H1 (cell line): ENCODE results near the gene ZNF180. TPM values are rescaled to one million over a fixed set of nuclear protein-coding genes. Genes with fewer than 3 reads are reported as not detected.

Source experiments
- polyA plus RNA-seq, 7 experiments: library from polyadenylated mRNA; depleted of rRNA in 3 of 7; stranded (reverse) in 5 of 7; unstranded in 2 of 7; fragments of >200 nt in 5 of 7; fragments of 200-250 nt in 2 of 7; gene quantifications; 1 replicate in 5 of 7; 2 replicates in 1 of 7; 4 replicates in 1 of 7; pipeline versions ENCODE4 v1.2.1 to v1.2.3, GENCODE V29; 2011 to 2013; ENCODE audit warnings: missing spikeins in 2 of 7, mixed read lengths in 2 of 7
- total RNA-seq: library from RNA; stranded (reverse); fragmentation: NEBNext Ultra II Directional; extraction: Animal tissue kit (Norgen Biotek cat#: 25700); gene quantifications from 2 replicates; pipeline ENCODE4 v1.2.1, GENCODE V29; 2021

ZNF180 gene
- total and polyA plus RNA-seq, 2 of the 8 experiments (the other 6 are each of a cell fraction or from before 2014, with no cell fraction given): 1.3 to 8.5 TPM

Other genes with a start within 250 kb of the ZNF180 start
- 1.6 and 1.8 TPM in 2 replicates for gene ZNF233, start 240.6 kb downstream of the ZNF180 start, total RNA-seq
- gene ZNF233, start 240.6 kb downstream of the ZNF180 start, polyA plus RNA-seq (2011; rRNA removed): 0.19 and 0.54 TPM in 2 replicates
- 4.5 and 5.3 TPM in 2 replicates for gene ZNF235, start 195.5 kb downstream of the ZNF180 start, total RNA-seq
- gene ZNF235, start 195.5 kb downstream of the ZNF180 start, polyA plus RNA-seq (2011; rRNA removed): 1.1 and 2.0 TPM in 2 replicates
- gene ZNF112, start 143.8 kb downstream of the ZNF180 start, total RNA-seq: 2.4 and 2.8 TPM in 2 replicates
- gene ZNF112, start 143.8 kb downstream of the ZNF180 start, polyA plus RNA-seq (2011; rRNA removed): 0.67 and 0.70 TPM in 2 replicates
- 1.7 and 2.5 TPM in 2 replicates for gene ZNF285, start 98.9 kb downstream of the ZNF180 start, total RNA-seq
- gene ZNF285, start 98.9 kb downstream of the ZNF180 start, polyA plus RNA-seq (2011; rRNA removed): 0.50 and 0.83 TPM in 2 replicates
- gene ZNF229, start 52.0 kb downstream of the ZNF180 start, total RNA-seq: 3.0 and 3.9 TPM in 2 replicates
- gene ZNF229, start 52.0 kb downstream of the ZNF180 start, polyA plus RNA-seq (2011; rRNA removed): 0.49 and 0.74 TPM in 2 replicates
- gene CEACAM20, start 29.2 kb upstream of the ZNF180 start, total RNA-seq: not detected in 2 replicates
- not detected in 2 replicates for gene CEACAM20, start 29.2 kb upstream of the ZNF180 start, polyA plus RNA-seq (2011; rRNA removed)
- not detected in 2 replicates for gene IGSF23, start 113.0 kb upstream of the ZNF180 start, total RNA-seq
- gene IGSF23, start 113.0 kb upstream of the ZNF180 start, polyA plus RNA-seq (2011; rRNA removed): not detected in 2 replicates
- gene PVR, start 143.4 kb upstream of the ZNF180 start, total RNA-seq: 13.3 and 14.1 TPM in 2 replicates
- gene PVR, start 143.4 kb upstream of the ZNF180 start, polyA plus RNA-seq (2011; rRNA removed): 14.8 and 16.9 TPM in 2 replicates
- 2.7 and 3.1 TPM in 2 replicates for gene CEACAM19, start 171.0 kb upstream of the ZNF180 start, total RNA-seq
- gene CEACAM19, start 171.0 kb upstream of the ZNF180 start, polyA plus RNA-seq (2011; rRNA removed): 3.4 and 4.0 TPM in 2 replicates
- not detected in 2 replicates for gene CEACAM16, start 198.6 kb upstream of the ZNF180 start, total RNA-seq
- not detected in 2 replicates for gene CEACAM16, start 198.6 kb upstream of the ZNF180 start, polyA plus RNA-seq (2011; rRNA removed)
- gene BCL3, start 248.2 kb upstream of the ZNF180 start, total RNA-seq: 1.7 and 2.4 TPM in 2 replicates
- gene BCL3, start 248.2 kb upstream of the ZNF180 start, polyA plus RNA-seq (2011; rRNA removed): 0.88 and 3.0 TPM in 2 replicates